ENCODE results near the gene MACC1.

MACC1 gene

DNA sequence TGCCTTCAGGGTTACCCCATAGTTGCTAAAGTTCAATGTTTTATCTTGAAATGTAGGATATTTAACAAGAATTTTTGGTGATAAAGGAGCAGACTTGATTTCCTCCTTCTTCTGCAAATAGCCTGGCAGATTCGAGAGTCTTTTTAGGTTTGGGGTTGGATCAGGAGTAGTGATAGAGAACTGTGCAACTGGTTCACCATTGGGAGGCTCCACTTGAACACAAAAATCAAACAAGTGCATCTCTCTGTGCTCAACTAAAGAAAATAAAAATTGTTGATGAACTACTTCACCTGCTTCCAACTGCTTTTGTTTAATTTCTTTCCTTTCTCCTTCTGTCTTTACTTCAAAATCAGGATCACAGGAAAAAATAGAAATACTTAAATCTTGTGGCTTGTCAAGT, 58.5 kb downstream of the MACC1 start:
- Histone ChIP-seq H3K4me1 (ENCODE audit: control insufficient read depth, insufficient read depth, low read length) (peaks cover 6% of the 10 kb centered on the region), H3K27me3 (ENCODE audit: control insufficient read depth, insufficient read depth, low read length) (no peaks in the 10 kb centered on the region), H3K36me3 (ENCODE audit: control insufficient read depth, insufficient read depth, low read length) (no peaks in the 10 kb centered on the region), H3K9ac (ENCODE audit: low read depth, low read length) (no peak overlapping the region), H3K4me3 (ENCODE audit: low read depth, low read length) (no peak overlapping the region), H3K9me3 (ENCODE audit: control insufficient read depth, insufficient read depth, low read length) (no peaks in the 10 kb centered on the region)

DNA sequence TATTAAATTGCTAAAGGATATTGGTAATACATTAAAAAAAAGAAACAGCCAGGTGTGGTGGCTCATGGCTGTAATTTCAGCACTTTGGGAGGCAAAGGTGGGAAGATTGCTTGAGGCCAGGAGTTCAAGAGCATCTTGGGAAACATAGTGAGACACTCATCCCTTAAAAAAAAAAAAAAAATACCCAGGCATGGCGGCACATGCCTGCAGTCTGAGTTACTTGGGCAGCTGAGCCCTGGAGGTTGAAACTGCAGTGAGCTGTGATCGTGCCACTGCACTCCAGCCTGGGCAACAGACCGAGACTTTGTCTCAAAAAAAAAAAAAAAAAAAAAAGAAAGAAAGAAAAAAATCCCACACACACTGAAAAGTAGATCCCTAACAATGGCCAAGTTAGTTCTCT, 59.7 kb downstream of the MACC1 start:
- Histone ChIP-seq H3K4me3 (ENCODE audit: low read depth, low read length) (no peak overlapping the region), H3K9me3 (ENCODE audit: control insufficient read depth, insufficient read depth, low read length) (no peaks in the 10 kb centered on the region), H3K4me1 (ENCODE audit: control insufficient read depth, insufficient read depth, low read length) (peaks cover 6% of the 10 kb centered on the region), H3K27me3 (ENCODE audit: control insufficient read depth, insufficient read depth, low read length) (no peaks in the 10 kb centered on the region), H3K9ac (ENCODE audit: low read depth, low read length) (no peak overlapping the region), H3K36me3 (ENCODE audit: control insufficient read depth, insufficient read depth, low read length) (no peaks in the 10 kb centered on the region)

DNA sequence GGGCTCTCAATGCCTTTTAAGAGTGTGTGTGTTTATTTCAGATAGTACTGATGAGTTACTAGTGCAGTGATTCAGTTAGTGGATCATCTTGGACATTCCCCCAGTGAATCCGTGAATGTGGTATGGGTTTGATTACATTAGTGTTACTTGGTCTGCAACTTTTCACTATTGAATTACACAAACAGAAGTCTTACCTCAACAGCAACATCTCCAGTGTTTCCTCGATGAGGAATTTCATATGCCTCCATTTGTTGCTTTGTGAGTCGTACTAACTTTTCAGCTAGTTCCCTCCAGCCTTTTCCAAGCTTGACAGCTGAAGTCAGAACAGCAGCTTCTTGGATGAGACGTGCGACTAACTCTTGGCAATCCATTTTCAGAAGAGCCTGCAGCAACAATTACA, 63.2 kb downstream of the MACC1 start:
- Histone ChIP-seq H3K27me3 (ENCODE audit: control insufficient read depth, insufficient read depth, low read length) (no peaks in the 10 kb centered on the region), H3K36me3 (ENCODE audit: control insufficient read depth, insufficient read depth, low read length) (no peaks in the 10 kb centered on the region), H3K9ac (ENCODE audit: low read depth, low read length) (no peak overlapping the region), H3K9me3 (ENCODE audit: control insufficient read depth, insufficient read depth, low read length) (no peaks in the 10 kb centered on the region), H3K4me3 (ENCODE audit: low read depth, low read length) (no peak overlapping the region), H3K4me1 (ENCODE audit: control insufficient read depth, insufficient read depth, low read length) (peaks cover 6% of the 10 kb centered on the region)

DNA sequence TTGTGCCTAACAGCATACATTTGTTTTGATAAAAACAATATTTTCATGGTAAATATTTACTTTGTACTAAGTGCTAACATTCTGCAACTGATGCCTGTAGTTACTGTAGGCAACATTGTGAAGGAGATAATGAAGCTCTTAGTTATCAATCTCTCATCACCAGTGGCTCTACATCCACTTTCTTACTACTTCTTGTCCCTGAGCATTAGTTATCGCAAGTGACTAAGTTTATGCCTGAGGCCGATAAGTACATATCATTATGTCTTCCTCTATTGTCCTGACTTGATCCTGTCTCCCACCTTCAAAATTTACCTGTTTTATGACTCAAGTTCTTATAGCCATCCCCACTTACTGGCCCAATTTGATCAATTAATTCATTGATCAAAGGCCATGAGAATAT, 63.6 kb downstream of the MACC1 start:
- Histone ChIP-seq H3K9ac (ENCODE audit: low read depth, low read length) (no peak overlapping the region), H3K36me3 (ENCODE audit: control insufficient read depth, insufficient read depth, low read length) (no peaks in the 10 kb centered on the region), H3K4me1 (ENCODE audit: control insufficient read depth, insufficient read depth, low read length) (peaks cover 6% of the 10 kb centered on the region), H3K4me3 (ENCODE audit: low read depth, low read length) (no peak overlapping the region), H3K27me3 (ENCODE audit: control insufficient read depth, insufficient read depth, low read length) (no peaks in the 10 kb centered on the region), H3K9me3 (ENCODE audit: control insufficient read depth, insufficient read depth, low read length) (no peaks in the 10 kb centered on the region)

DNA sequence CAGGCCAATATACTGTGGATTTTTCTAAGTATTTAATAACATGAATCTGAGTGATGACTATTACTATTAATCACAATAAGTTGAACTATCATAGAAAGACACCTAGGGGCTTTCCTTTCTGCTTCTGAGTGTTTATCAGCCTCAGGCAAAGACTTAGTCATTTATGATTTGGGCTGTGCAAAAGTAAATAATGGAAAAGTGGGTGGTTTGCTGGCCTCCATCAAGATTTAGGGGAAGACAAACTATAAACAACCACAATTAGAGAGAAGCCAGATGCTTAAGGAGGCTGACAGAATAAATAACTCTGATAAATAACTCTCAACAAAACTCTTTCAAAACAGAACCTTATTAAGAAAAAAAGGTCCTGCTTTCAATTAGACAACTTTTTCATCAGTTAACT, 64.7 kb downstream of the MACC1 start:
- Histone ChIP-seq H3K4me3 (ENCODE audit: low read depth, low read length) (no peak overlapping the region), H3K36me3 (ENCODE audit: control insufficient read depth, insufficient read depth, low read length) (no peaks in the 10 kb centered on the region), H3K9me3 (ENCODE audit: control insufficient read depth, insufficient read depth, low read length) (no peaks in the 10 kb centered on the region), H3K4me1 (ENCODE audit: control insufficient read depth, insufficient read depth, low read length) (no peaks in the 10 kb centered on the region), H3K9ac (ENCODE audit: low read depth, low read length) (no peak overlapping the region), H3K27me3 (ENCODE audit: control insufficient read depth, insufficient read depth, low read length) (no peaks in the 10 kb centered on the region)

DNA sequence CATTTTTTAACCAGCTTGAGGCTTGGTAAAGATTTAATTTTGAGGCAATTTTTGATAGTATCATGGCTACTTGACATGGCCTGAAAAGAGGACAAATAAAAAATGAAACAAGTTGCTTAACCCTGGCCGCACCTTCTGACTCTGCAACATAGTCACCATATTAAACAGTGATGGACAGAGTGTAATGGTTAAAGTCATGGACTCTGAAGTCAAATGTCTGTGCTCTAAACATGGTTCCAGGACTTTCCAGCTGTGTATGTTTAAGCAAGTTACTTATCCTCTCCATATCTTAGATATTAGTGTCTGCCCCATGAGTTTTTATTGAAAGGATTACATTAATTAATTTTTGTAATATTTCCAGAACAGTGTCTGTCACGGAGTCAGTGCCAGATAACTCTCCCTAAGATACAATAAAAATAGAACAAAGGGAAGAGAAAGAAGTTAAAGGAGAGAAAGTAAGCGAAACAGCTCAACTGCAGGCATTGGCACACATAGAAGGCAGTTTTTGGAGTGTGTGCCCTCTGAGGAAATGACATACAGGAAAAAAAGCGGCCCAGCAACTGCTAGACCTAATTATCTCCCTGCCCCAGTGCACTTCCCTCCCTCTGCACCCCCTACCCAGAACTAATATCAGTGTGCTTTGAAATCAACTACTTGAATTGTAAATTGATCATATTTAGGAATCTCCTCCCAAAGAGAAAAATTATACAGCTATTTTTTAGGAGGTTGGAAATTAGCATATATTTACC, 65.3 kb downstream of the MACC1 start:
- Histone ChIP-seq H3K4me1 (ENCODE audit: control insufficient read depth, insufficient read depth, low read length) (no peaks in the 10 kb centered on the region), H3K36me3 (ENCODE audit: control insufficient read depth, insufficient read depth, low read length) (no peaks in the 10 kb centered on the region), H3K4me3 (ENCODE audit: low read depth, low read length) (no peak overlapping the region), H3K9ac (ENCODE audit: low read depth, low read length) (no peak overlapping the region), H3K27me3 (ENCODE audit: control insufficient read depth, insufficient read depth, low read length) (no peaks in the 10 kb centered on the region), H3K9me3 (ENCODE audit: control insufficient read depth, insufficient read depth, low read length) (no peaks in the 10 kb centered on the region)

DNA sequence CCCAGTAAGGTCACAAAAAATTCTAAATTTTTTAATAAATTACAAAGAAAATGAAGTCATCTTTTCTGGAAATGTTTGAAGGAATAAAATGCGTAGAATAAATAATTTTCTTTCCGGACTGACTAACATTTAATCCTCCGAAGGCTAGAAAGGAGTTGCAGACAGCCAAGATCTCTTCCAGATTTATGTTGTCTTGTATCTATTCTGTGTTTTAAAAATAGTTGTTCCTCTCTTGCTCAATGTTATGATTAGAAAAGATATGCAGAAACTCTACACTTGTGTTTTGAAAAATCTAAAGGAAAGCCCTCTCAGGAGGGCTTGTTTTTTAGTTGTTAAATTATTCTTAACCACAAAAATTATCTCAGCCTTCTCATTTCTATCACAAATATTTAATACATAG, 70.7 kb downstream of the MACC1 start:
- Histone ChIP-seq H3K36me3 (ENCODE audit: control insufficient read depth, insufficient read depth, low read length) (no peaks in the 10 kb centered on the region), H3K4me3 (ENCODE audit: low read depth, low read length) (no peak overlapping the region), H3K9me3 (ENCODE audit: control insufficient read depth, insufficient read depth, low read length) (no peaks in the 10 kb centered on the region), H3K9ac (ENCODE audit: low read depth, low read length) (no peak overlapping the region), H3K27me3 (ENCODE audit: control insufficient read depth, insufficient read depth, low read length) (no peaks in the 10 kb centered on the region), H3K4me1 (ENCODE audit: control insufficient read depth, insufficient read depth, low read length) (no peaks in the 10 kb centered on the region)

DNA sequence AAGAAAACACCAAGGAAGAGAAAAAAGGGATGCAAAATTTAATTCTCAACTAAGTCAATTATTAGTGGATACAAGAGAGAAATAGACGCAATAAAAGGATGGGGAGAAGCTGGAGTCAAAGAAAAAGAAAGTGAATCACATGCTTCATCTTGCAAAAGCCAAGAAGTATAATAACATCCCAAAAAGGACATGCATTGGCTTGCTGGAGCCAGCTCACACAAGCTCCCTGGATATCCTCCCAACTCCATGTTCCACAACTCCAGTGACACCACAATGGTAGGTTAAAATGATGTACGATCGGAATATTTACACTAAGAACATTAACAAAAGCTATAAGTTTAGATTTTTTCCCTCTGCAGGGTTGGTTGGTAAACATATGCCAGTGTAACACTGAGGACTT, 72.4 kb downstream of the MACC1 start:
- H3K4me3 ChIP-seq (ENCODE audit: low read depth, low read length): no peak overlapping the region
- no peaks in the 10 kb centered on the region for H3K27me3 ChIP-seq (ENCODE audit: control insufficient read depth, insufficient read depth, low read length)
- H3K9ac ChIP-seq (ENCODE audit: low read depth, low read length): no peak overlapping the region
- H3K4me1 ChIP-seq (ENCODE audit: control insufficient read depth, insufficient read depth, low read length): no peaks in the 10 kb centered on the region
- H3K36me3 ChIP-seq (ENCODE audit: control insufficient read depth, insufficient read depth, low read length): no peaks in the 10 kb centered on the region
- no peaks in the 10 kb centered on the region for H3K9me3 ChIP-seq (ENCODE audit: control insufficient read depth, insufficient read depth, low read length)

DNA sequence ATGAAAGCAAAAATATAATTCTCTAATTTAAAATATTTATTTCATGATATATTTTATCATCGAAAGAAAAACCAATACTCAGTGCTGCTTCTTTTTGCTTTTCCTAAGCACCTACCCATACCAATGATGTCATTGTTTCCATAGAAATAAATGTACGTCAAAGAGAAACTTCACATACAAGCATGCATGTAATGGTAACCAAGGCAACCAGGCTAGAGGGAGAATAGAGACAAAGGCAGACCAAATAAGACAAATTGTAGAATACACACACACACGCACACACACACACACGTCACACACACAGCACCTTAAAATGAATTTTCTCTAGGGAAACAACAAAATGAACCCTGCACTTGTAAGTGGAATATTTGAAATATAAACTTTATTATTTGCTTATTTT, 75.5 kb downstream of the MACC1 start:
- Histone ChIP-seq H3K9ac (ENCODE audit: low read depth, low read length) (no peak overlapping the region), H3K27me3 (ENCODE audit: control insufficient read depth, insufficient read depth, low read length) (no peaks in the 10 kb centered on the region), H3K9me3 (ENCODE audit: control insufficient read depth, insufficient read depth, low read length) (no peaks in the 10 kb centered on the region), H3K4me1 (ENCODE audit: control insufficient read depth, insufficient read depth, low read length) (no peaks in the 10 kb centered on the region), H3K36me3 (ENCODE audit: control insufficient read depth, insufficient read depth, low read length) (no peaks in the 10 kb centered on the region), H3K4me3 (ENCODE audit: low read depth, low read length) (no peak overlapping the region)

DNA sequence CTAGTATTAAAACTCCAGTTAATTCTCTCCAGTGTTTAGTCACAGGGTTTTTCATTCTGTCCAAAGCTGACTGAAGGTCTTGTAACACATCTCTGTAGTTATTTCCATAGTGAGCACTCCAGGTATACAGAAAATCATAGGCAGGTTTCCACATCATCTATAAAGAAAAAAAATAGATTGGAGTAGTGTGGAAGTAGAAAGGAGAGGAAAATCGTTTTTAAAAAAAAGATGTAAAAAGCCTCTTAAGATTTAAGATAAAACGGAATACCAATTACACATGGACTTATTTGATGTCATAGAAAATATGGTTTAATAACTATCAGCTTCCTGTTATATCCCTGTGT, 76.2 kb downstream of the MACC1 start:
- H3K27me3 ChIP-seq (ENCODE audit: control insufficient read depth, insufficient read depth, low read length): no peaks in the 10 kb centered on the region
- no peaks in the 10 kb centered on the region for H3K9me3 ChIP-seq (ENCODE audit: control insufficient read depth, insufficient read depth, low read length)
- H3K36me3 ChIP-seq (ENCODE audit: control insufficient read depth, insufficient read depth, low read length): no peaks in the 10 kb centered on the region
- H3K4me1 ChIP-seq (ENCODE audit: control insufficient read depth, insufficient read depth, low read length): no peaks in the 10 kb centered on the region
- H3K9ac ChIP-seq (ENCODE audit: low read depth, low read length): no peak overlapping the region
- H3K4me3 ChIP-seq (ENCODE audit: low read depth, low read length): no peak overlapping the region

DNA sequence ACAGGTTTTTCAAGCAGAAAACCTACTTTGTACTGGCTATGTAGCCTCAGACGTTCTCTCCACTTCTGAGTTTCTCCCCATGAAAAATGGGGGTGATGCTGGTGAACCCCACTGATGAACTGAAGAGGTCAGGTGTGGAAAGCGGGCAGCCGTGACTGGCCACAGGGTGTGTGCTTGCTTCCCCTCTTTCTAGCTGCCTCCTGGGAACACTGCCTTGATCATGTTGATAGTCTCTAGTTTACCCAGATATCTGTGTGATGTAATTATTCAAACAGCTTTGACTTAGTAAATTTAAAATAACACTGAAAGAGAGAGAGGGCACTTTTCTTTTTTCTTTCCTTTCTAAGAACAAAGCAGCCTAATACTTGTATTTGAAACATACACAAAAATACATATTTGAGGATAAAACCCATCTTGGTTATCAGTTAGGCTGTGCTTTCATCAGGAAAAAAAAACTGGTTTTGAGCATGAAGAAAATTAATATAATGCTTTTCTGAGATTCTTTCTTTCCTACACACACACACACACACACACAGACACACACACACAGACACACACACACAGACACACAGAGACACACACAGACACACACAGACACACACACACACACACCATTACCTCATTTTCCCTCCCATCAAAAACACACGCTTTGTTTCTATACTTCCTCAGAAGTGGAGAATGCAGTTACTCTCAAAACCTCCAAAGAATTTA, 76.7 kb downstream of the MACC1 start:
- Histone ChIP-seq H3K9ac (ENCODE audit: low read depth, low read length) (no peak overlapping the region), H3K9me3 (ENCODE audit: control insufficient read depth, insufficient read depth, low read length) (no peaks in the 10 kb centered on the region), H3K36me3 (ENCODE audit: control insufficient read depth, insufficient read depth, low read length) (no peaks in the 10 kb centered on the region), H3K4me3 (ENCODE audit: low read depth, low read length) (no peak overlapping the region), H3K4me1 (ENCODE audit: control insufficient read depth, insufficient read depth, low read length) (no peaks in the 10 kb centered on the region), H3K27me3 (ENCODE audit: control insufficient read depth, insufficient read depth, low read length) (no peaks in the 10 kb centered on the region)

DNA sequence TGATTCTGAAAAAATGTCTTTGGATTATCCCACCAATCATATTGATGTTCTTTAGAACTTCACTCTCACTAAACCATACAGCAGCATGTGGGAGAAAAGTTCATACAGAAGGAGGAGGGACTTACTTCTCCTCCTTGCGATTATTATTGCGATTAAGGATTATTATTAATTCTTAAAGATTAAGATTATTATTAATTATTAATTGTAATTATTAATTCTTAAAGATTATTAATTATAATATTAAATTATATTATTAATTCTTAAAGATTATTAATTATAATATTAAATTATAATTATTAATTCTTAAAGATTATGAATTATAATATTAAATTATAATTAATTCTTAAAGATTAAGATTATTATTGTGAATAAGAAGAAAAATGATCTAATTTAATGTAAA, 80.5 kb downstream of the MACC1 start:
- no peaks in the 10 kb centered on the region for H3K4me1 ChIP-seq (ENCODE audit: control insufficient read depth, insufficient read depth, low read length)
- H3K4me3 ChIP-seq (ENCODE audit: low read depth, low read length): no peak overlapping the region
- no peaks in the 10 kb centered on the region for H3K36me3 ChIP-seq (ENCODE audit: control insufficient read depth, insufficient read depth, low read length)
- no peak overlapping the region for H3K9ac ChIP-seq (ENCODE audit: low read depth, low read length)
- H3K27me3 ChIP-seq (ENCODE audit: control insufficient read depth, insufficient read depth, low read length): no peaks in the 10 kb centered on the region
- H3K9me3 ChIP-seq (ENCODE audit: control insufficient read depth, insufficient read depth, low read length): no peaks in the 10 kb centered on the region
